Loucy (cell line): ENCODE measurements around the gene HOXD12.

Experiments
- H2AFZ ChIP-seq: fragments of 200-600 bp; sonication (generic); 2 replicates; pipeline ENCODE4 v1.6.0; 2016; ENCODE audit warnings: antibody characterized with exemption, mild to moderate bottlenecking, low read length, moderate library complexity
- H3F3A ChIP-seq: fragments of 200-600 bp; 2 replicates; pipeline ENCODE4 v1.6.0; 2016; ENCODE audit warnings: antibody characterized with exemption, low read depth, mild to moderate bottlenecking
- H3K27me3 ChIP-seq: fragments of 200-600 bp; sonication (generic); 2 replicates; pipeline ENCODE4 v1.6.1; 2014; ENCODE audit warnings: low read length, mild to moderate bottlenecking; ENCODE audit not compliant: insufficient read depth, poor library complexity, severe bottlenecking
- H3K36me3 ChIP-seq: fragments of 200-600 bp; sonication (generic); 2 replicates; pipeline ENCODE4 v1.6.1; 2016; ENCODE audit warnings: low read length; ENCODE audit not compliant: insufficient read depth
- H3K4me1 ChIP-seq: fragments of 200-600 bp; sonication (generic); 2 replicates; pipeline ENCODE4 v1.5.1; 2014; ENCODE audit warnings: low read length, mild to moderate bottlenecking; ENCODE audit not compliant: insufficient read depth, poor library complexity, severe bottlenecking
- H3K4me2 ChIP-seq: fragments of 200-600 bp; sonication (generic); 2 replicates; pipeline ENCODE4 v1.6.0; 2014; ENCODE audit warnings: antibody characterized with exemption, low read length, low read depth, mild to moderate bottlenecking; ENCODE audit not compliant: poor library complexity, severe bottlenecking
- H3K4me3 ChIP-seq: fragments of 200-600 bp; sonication (generic); 2 replicates; pipeline ENCODE4 v1.5.1; 2014; ENCODE audit warnings: low read length, mild to moderate bottlenecking, mixed read lengths; ENCODE audit not compliant: poor library complexity, severe bottlenecking
- H3K79me2 ChIP-seq: fragments of 200-600 bp; sonication (generic); 2 replicates; pipeline ENCODE4 v1.6.1; 2014; ENCODE audit warnings: low read length; ENCODE audit not compliant: insufficient read depth
- H3K9ac ChIP-seq: fragments of 200-600 bp; sonication (generic); 2 replicates; pipeline ENCODE4 v1.6.0; 2014; ENCODE audit warnings: mild to moderate bottlenecking, low read depth, low read length, moderate library complexity; ENCODE audit not compliant: poor library complexity, severe bottlenecking
- H3K9me2 ChIP-seq: fragments of 200-600 bp; sonication (generic); replicated peaks from 2 replicates; pipeline ENCODE4 v1.6.1; 2016; ENCODE audit warnings: low read depth, low read length, mixed read lengths
- H3K9me3 ChIP-seq: fragments of 200-600 bp; sonication (generic); 2 replicates; pipeline ENCODE4 v1.6.1; 2014; ENCODE audit warnings: mild to moderate bottlenecking, antibody characterized with exemption, low read length, low read depth; ENCODE audit not compliant: insufficient read depth
- H4K20me1 ChIP-seq: fragments of 200-600 bp; sonication (generic); 2 replicates; pipeline ENCODE4 v1.6.0; 2014; ENCODE audit warnings: antibody characterized with exemption, low read length, mild to moderate bottlenecking; ENCODE audit not compliant: insufficient read depth, poor library complexity, severe bottlenecking
- CTCF ChIP-seq: fragments of 200-600 bp; sonication (generic); conservative IDR thresholded peaks from 2 replicates; pipeline ENCODE4 v1.5.1; 2014; ENCODE audit warnings: mild to moderate bottlenecking, antibody characterized with exemption, low read length
- EZH2phosphoT487 ChIP-seq: fragments of 200-600 bp; IDR thresholded peaks from 2 replicates; pipeline ENCODE4 v1.6.1; 2018; ENCODE audit warnings: antibody characterized with exemption, mild to moderate bottlenecking, moderate library complexity, borderline replicate concordance

HOXD12 gene

GRCh38 chr2:176146101-176146500 lies 46.5 kb downstream of the HOXD12 start:
- Histone ChIP-seq H2AFZ (no peak overlapping the region), H3K9me3 (no peaks in the 10 kb centered on the region), H4K20me1 (no peaks in the 10 kb centered on the region), H3K79me2 (no peaks in the 10 kb centered on the region), H3K27me3 (no peaks in the 10 kb centered on the region), H3K9me2 (no peaks in the 10 kb centered on the region), H3F3A (no peaks in the 10 kb centered on the region), H3K4me3 (no peak overlapping the region), H3K36me3 (no peaks in the 10 kb centered on the region), H3K4me1 (no peaks in the 10 kb centered on the region), H3K4me2 (no peak overlapping the region), H3K9ac (no peak overlapping the region)
- no peak for TF ChIP-seq CTCF
- TF ChIP-seq EZH2phosphoT487, result no peak

GRCh38 chr2:176146645-176147044 lies 47.0 kb downstream of the HOXD12 start:
- no peaks in the 10 kb centered on the region for H3K36me3 ChIP-seq
- H3K9me2 ChIP-seq, result no peaks in the 10 kb centered on the region
- no peaks in the 10 kb centered on the region for H3K4me1 ChIP-seq
- no peaks in the 10 kb centered on the region for H4K20me1 ChIP-seq
- H3K4me2 ChIP-seq, result no peak overlapping the region
- no peak overlapping the region for H3K4me3 ChIP-seq
- H3K27me3 ChIP-seq, result no peaks in the 10 kb centered on the region
- no peaks in the 10 kb centered on the region for H3F3A ChIP-seq
- no peaks in the 10 kb centered on the region for H3K79me2 ChIP-seq
- TF ChIP-seq EZH2phosphoT487 (no peak), CTCF (no peak)
- H2AFZ ChIP-seq, result no peak overlapping the region
- H3K9ac ChIP-seq, result no peak overlapping the region
- no peaks in the 10 kb centered on the region for H3K9me3 ChIP-seq

- no peaks in the 10 kb centered on the region for H3K9me2 ChIP-seq
- H3K9me3 ChIP-seq, result no peaks in the 10 kb centered on the region
- no peaks in the 10 kb centered on the region for H3K27me3 ChIP-seq
- no peak overlapping the region for H3K4me3 ChIP-seq
- no peaks in the 10 kb centered on the region for H3F3A ChIP-seq
- no peaks in the 10 kb centered on the region for H3K36me3 ChIP-seq
- H2AFZ ChIP-seq, result no peak overlapping the region
- H3K79me2 ChIP-seq, result no peaks in the 10 kb centered on the region
- no peaks in the 10 kb centered on the region for H3K4me1 ChIP-seq
- TF ChIP-seq CTCF, result no peak
- no peak for TF ChIP-seq EZH2phosphoT487
- H3K9ac ChIP-seq, result no peak overlapping the region
- H3K4me2 ChIP-seq, result no peak overlapping the region
- H4K20me1 ChIP-seq, result no peaks in the 10 kb centered on the region
These were observed 47.7 kb downstream of the HOXD12 start for GRCh38 chr2:176147210-176147799.
